MCF 10A (cell line): ENCODE results near the gene C4A. TPM values are rescaled to one million over a fixed set of nuclear protein-coding genes. Genes with fewer than 3 reads are reported as not detected.

ENCODE experiments used
- BruUV-seq: library from RNA; stranded (reverse); fragments of 400-500 nt; replicated peaks from 2 replicates; lab custom pipeline; 2021; lab: Mats Ljungman, UMichigan
- CTCF ChIA-PET: fragments of 300-600 bp; sonication (Branson Sonifier 250); formaldehyde crosslinking; extraction: SDS; loops from one replicate; lab custom pipeline; 2021; ENCODE audit warnings: antibody characterized with exemption, inconsistent platforms; lab: Yijun Ruan, JAX
- POLR2A ChIA-PET: fragments of 300-600, 350-650 bp; sonication (Branson Sonifier 250); formaldehyde crosslinking; extraction: SDS; loops from one replicate; lab custom pipeline; 2020; ENCODE audit warnings: antibody characterized with exemption, inconsistent platforms; lab: Yijun Ruan, JAX
- DNase-seq: peaks from one replicate; pipeline ENCODE4 v3.0.0-alpha.2; 2018; ENCODE audit not compliant: unreplicated experiment
- H3K27ac Mint-ChIP-seq: one replicate; pipeline ENCODE4 v1.8.0; 2022; ENCODE audit warnings: mild to moderate bottlenecking, low read depth, mixed read lengths; ENCODE audit not compliant: unreplicated experiment
- H3K27me3 Mint-ChIP-seq: one replicate; pipeline ENCODE4 v1.8.0; 2022; ENCODE audit warnings: mixed read lengths; ENCODE audit not compliant: insufficient read depth, unreplicated experiment
- H3K36me3 Mint-ChIP-seq: one replicate; pipeline ENCODE4 v1.8.0; 2022; ENCODE audit warnings: mild to moderate bottlenecking, moderate library complexity, mixed read lengths; ENCODE audit not compliant: insufficient read depth, unreplicated experiment
- H3K4me1 Mint-ChIP-seq: one replicate; pipeline ENCODE4 v1.8.0; 2022; ENCODE audit warnings: mixed read lengths; ENCODE audit not compliant: insufficient read depth, unreplicated experiment
- H3K4me3 Mint-ChIP-seq: one replicate; pipeline ENCODE4 v1.8.0; 2022; ENCODE audit warnings: mild to moderate bottlenecking, moderate library complexity, mixed read lengths; ENCODE audit not compliant: unreplicated experiment
- H3K9me3 Mint-ChIP-seq: one replicate; pipeline ENCODE4 v1.8.0; 2022; ENCODE audit warnings: mixed read lengths; ENCODE audit not compliant: unreplicated experiment
- intact Hi-C: fragments of 100-400 bp; cut with micrococcal nuclease; formaldehyde crosslinking; loops from 2 replicates; pipeline ENCODE4 v1.14.1; 2022
- total RNA-seq: library from RNA; stranded (reverse); gene quantifications from 2 replicates; pipeline ENCODE4 v1.2.3, GENCODE V29; 2022
- TF ChIP-seq, protein P1 (sequence below): fragments of 200-600 bp; IDR thresholded peaks from one replicate; pipeline ENCODE4 v1.8.0; 2022; ENCODE audit warnings: antibody characterized with exemption, mild to moderate bottlenecking; ENCODE audit not compliant: unreplicated experiment

The C4A gene
- total RNA-seq, 1 experiment from 2014 or later: 7.7 TPM

DNA sequence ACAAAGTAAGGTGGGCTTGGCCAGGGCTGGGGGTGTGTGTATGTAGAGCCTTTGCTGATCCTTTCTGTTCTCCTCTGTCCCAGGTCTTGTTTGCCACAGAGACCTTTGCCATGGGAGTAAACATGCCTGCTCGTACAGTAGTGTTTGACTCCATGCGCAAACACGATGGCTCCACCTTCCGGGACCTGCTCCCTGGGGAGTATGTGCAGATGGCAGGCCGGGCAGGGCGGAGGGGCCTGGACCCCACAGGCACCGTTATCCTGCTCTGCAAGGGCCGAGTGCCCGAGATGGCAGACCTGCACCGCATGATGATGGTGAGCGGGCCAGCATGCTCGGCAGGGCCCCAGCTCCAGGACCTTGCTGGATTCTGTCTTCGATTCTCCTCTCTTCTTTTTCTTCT, 16.2 kb upstream of the C4A start:
- H3K27me3 Mint-ChIP-seq: no peaks in the 10 kb centered on the region
- peaks cover 11% of the 10 kb centered on the region for H3K4me1 Mint-ChIP-seq
- BruUV-seq: no TSS peak
- TF ChIP-seq, protein P1, sequence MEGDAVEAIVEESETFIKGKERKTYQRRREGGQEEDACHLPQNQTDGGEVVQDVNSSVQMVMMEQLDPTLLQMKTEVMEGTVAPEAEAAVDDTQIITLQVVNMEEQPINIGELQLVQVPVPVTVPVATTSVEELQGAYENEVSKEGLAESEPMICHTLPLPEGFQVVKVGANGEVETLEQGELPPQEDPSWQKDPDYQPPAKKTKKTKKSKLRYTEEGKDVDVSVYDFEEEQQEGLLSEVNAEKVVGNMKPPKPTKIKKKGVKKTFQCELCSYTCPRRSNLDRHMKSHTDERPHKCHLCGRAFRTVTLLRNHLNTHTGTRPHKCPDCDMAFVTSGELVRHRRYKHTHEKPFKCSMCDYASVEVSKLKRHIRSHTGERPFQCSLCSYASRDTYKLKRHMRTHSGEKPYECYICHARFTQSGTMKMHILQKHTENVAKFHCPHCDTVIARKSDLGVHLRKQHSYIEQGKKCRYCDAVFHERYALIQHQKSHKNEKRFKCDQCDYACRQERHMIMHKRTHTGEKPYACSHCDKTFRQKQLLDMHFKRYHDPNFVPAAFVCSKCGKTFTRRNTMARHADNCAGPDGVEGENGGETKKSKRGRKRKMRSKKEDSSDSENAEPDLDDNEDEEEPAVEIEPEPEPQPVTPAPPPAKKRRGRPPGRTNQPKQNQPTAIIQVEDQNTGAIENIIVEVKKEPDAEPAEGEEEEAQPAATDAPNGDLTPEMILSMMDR: no peak
- ChIA-PET CTCF (interaction anchor here (0.7 to 3.9 kb wide), 2 partner anchors 13 to 1050 kb away, joined by 3 to 14 read pairs; no protein-coding TSS in a partner anchor), POLR2A (no interaction called here)
- no peaks in the 10 kb centered on the region for H3K9me3 Mint-ChIP-seq
- intact Hi-C loops: no loop called here
- peaks cover 88% of the 10 kb centered on the region for H3K36me3 Mint-ChIP-seq
- H3K4me3 Mint-ChIP-seq: no peak overlapping the region
- no peak overlapping the region for H3K27ac Mint-ChIP-seq
- no peak for DNase-seq

DNA sequence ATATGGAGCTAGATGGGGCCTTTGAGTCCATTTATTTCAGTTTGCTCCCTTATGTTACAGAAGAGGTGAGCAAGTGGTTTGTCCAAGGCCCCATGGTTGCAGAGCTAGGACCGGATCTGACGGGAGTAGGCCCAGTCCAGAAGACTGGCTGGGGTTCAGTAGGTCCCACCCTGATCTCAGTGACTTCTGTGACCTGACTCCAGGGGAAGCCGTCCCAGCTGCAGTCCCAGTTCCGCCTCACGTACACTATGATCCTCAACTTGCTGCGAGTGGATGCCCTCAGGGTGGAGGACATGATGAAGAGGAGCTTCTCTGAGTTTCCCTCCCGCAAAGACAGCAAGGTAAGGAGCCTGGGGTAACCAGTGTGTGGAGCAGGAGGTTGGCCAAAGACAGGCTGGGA, 15.4 kb upstream of the C4A start:
- intact Hi-C loops: no loop called here
- Mint-ChIP-seq H3K36me3 (peaks cover 88% of the 10 kb centered on the region), H3K27me3 (no peaks in the 10 kb centered on the region), H3K27ac (no peak overlapping the region), H3K4me1 (peaks cover 11% of the 10 kb centered on the region), H3K9me3 (no peaks in the 10 kb centered on the region), H3K4me3 (no peak overlapping the region)
- ChIA-PET POLR2A (no interaction called here), CTCF (interaction anchor here (3.9 kb wide), 1 partner anchor 14 kb away, joined by 14 read pairs; no protein-coding TSS in a partner anchor)
- TF ChIP-seq, protein P1: no peak
- DNase-seq: no peak
- BruUV-seq: no TSS peak

DNA sequence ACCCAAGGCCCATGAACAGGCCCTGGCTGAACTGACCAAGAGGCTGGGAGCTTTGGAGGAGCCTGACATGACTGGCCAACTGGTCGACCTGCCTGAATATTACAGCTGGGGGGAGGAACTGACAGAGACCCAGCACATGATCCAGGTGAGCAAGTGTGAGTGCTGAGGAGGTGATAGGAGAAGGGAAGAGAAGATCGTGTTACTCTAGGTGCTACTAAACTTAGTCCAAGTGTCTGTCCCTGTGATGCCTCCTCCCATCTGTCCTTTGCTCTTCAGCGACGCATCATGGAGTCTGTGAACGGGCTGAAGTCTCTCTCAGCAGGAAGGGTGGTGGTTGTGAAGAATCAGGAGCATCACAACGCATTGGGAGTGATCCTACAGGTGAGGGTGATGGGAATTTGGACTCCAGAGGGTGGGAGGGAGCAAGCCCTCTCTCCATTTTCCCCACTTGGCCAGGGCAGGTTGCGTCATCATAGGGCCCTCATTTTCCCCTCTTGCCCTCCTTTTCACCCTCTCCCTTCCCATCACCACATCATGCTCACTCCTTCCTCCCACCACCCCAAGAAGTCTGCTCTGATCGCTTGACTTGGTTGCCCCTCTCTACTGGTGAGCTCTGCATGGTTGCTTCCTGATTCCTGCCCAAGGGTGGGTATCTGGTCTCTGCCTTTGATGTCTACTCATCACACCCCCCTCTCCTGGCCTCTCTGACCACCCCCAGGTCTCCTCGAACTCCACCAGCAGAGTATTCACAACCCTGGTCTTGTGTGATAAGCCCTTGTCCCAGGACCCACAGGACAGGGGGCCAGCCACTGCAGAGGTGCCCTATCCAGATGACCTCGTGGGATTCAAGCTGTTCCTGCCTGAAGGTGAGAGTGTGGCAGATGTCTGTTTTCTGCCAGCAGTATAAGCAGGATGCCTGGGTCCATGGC, 14.6 kb upstream of the C4A start:
- Mint-ChIP-seq H3K9me3 (no peaks in the 10 kb centered on the region), H3K36me3 (peaks cover 86% of the 10 kb centered on the region), H3K4me3 (no peak overlapping the region), H3K27me3 (no peaks in the 10 kb centered on the region), H3K4me1 (peaks cover 11% of the 10 kb centered on the region), H3K27ac (no peak overlapping the region)
- DNase-seq: no peak
- ChIA-PET POLR2A (interaction anchor here (0.5 kb wide), 1 partner anchor 886 kb away, joined by 3 read pairs; the partner anchor contains the start of gene TAP1), CTCF (interaction anchor here (3.9 kb wide), 1 partner anchor 15 kb away, joined by 14 read pairs; no protein-coding TSS in a partner anchor)
- TF ChIP-seq, protein P1: no peak
- no TSS peak for BruUV-seq
- intact Hi-C loops: no loop called here

DNA sequence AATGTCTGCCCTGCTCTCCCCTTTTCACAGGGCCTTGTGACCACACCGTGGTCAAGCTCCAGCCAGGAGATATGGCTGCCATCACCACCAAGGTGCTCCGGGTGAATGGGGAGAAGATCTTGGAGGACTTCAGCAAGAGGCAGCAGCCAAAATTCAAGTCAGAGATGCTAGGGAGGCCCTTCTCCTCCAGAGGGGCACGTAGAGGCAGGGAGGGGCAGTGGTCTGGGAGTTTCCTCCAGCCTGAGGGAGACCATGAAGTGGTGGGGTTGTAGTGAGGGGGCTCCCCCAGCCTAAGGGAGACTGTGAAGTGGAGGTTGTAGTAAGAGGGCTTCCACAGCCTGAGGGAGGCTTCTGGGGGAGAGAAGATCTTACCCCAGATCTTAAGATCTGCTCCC, 13.9 kb upstream of the C4A start:
- Mint-ChIP-seq H3K9me3 (no peaks in the 10 kb centered on the region), H3K4me1 (peaks cover 15% of the 10 kb centered on the region), H3K36me3 (peaks cover 83% of the 10 kb centered on the region), H3K27ac (no peak overlapping the region), H3K27me3 (no peaks in the 10 kb centered on the region), H3K4me3 (no peak overlapping the region)
- ChIA-PET POLR2A (no interaction called here), CTCF (interaction anchor here (3.9 kb wide), 1 partner anchor 16 kb away, joined by 14 read pairs; no protein-coding TSS in a partner anchor)
- TF ChIP-seq, protein P1: no peak
- intact Hi-C loops: no loop called here
- no TSS peak for BruUV-seq
- no peak for DNase-seq
